Stimulated activated CD4-positive, alpha-beta T cell treated with anti-CD3 and anti-CD28 coated beads, Interleukin-12 subunit alpha, Interleukin-12 subunit beta, amount 100 ng/mL, for 24 hours (primary cell): ENCODE data around the gene RAB11FIP3.
A peak's percentile ranks its signal among the peaks of the same experiment; 100 is the strongest.
"Not testable (repeated sequence)": the region's sequence is repeated elsewhere in the genome, so short reads cannot be mapped to it uniquely, and the experiment has no call there.

ENCODE experiments used
- DNase-seq, 2 experiments: peaks; one replicate each; pipeline ENCODE4 v3.0.0-alpha.2; 2020; ENCODE audit warnings: low read depth in 2 of 2

Gene RAB11FIP3

DNA sequence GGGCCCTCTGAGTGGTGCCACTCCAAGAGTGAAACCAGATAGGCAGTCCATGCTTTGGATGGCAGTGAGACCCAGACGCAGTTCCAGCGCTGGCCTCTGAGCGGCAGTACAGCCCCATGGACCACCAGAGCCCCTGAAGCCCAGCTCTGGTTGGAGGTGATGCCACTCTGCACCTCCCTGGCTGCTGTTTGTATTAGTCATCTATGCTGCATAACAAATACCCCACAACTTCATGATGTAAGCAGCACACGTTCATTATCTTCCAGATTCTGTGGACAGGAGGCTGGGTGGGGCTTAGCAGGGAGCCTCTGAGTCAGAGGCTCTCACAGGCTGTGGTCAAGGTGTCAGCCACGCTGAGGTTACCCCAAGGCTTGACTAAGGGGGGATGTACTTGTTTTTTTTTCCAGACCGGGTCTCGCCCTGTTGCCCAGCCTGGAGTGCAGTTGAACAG, 33.5 kb upstream of the RAB11FIP3 start:
- DNase-seq, result peak; percentile 59 to 77

DNA sequence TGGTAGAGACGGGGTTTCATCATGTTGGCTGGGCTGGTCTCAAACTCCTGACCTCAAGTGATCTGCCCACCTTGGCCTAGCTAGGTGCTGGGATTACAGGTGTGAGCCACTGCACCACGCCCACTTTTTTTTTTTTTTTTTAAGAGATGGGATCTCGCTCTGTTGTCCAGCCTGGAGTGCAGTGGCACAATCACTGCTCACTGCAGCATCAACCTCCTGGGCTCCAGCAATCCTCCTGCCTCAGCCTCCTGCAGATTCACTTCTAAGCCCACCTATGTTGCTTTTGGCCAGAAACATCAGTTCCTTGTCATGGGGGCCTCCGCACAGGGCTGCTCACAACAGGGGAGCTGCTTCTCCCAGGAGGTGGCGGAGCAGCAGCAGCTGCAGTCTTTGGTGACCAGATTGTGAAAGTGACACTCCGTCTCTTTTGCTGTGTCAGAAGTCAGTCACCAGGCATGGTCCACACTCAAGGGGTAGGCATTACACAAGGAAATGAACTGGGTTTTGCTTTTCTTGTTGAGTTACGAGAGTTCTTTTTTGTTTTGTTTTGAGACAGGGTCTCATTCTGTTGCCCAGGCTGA, 32.9 kb upstream of the RAB11FIP3 start:
- no peak for DNase-seq

DNA sequence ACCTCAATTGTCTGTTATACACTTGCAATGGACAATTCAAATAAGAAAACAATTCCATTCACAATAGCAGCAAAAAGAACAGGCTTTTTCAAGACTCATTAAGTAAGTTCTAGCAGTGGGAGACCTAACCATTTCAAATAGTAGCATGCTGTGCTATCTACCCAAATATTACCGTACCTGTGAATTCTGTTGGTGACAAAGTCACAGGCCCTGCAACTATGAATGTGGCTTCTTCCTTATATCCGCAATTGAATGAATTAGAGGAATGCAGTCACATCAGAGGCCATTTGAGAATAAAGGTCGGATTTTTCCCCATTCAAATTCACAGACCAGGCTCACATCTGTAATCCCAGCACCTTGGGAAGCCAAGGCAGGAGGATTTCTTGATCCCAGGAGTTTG, 29.2 kb upstream of the RAB11FIP3 start:
- no peak for DNase-seq

DNA sequence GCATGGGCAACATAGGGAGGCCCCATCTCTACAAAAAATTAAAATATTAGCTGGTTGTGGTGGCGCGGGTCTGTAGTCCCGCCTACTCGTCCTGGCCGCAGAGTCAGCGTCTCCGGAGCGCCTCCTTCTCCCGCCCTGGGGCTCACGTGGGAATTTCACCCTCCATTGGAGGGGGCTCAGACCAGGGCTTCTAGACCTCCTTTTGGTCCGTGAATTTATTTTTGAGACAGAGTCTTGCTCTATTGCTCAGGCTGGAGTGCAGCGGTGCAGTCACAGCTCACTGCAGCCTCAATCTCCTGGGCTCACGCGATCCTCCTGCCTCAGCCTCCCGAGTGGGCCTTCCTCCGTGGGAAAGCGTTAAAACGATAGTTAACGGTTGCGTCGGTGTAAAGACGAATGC, 28.8 kb upstream of the RAB11FIP3 start:
- DNase-seq, result no peak

DNA sequence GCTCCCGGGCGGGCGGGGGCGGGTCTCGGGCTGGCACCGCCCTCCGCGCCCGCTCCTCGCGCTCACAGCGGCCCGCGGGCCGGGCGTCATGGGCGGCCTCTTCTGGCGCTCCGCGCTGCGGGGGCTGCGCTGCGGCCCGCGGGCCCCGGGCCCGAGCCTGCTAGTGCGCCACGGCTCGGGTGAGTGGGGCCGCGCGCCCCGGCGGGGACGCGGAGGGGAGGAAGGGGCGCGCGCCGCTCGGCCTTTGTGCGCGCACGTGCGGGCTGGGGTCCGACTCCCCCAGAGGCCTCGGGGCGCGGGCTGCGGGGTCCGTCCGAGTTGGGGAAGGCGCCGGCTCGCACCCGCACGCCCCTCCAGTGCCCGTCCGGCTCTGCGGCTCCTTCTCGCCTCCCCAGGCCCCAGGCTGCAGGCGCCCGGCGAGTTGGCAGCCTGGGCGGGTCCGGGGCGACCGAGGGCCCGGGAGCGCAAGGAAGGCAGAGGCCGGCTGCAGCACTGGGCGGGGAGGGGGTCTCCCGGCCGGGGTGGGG, 28.3 kb upstream of the RAB11FIP3 start, which contains the start of gene NME4:
Gene NME4 (plus strand): TSS at position 65 of the 527 bp plus-strand sequence. CDS start 24 bp downstream, at position 89.
- no peak for DNase-seq

DNA sequence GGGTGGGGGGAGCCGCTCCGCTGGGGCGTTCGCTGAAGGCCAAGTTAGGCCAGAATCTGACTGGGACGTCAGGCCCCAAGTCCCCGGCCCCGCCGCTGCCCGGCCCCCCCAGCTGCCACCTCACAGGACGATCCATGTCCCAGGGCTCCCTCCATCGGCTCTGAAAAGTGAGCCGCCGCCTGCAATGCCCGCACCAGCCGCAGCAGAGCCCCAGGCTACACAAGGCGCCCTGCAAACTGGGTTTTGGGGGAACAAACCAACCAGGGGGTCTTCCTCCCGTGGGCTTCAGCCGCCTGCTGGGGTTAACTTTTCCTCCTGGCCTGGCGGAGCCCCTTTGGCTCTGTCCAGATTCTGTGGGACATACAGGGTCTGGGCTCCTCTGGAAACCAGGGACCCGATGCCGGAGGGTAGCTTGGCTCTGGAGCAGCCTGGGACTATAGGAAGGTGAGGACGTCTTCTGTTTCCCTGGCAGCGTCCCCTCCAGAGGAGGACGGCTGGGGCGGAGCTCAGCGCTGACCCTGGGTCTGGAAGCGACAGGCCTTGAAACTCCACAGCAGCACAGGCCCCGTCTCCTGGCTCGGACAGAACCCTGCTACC, 27.6 kb upstream of the RAB11FIP3 start:
- DNase-seq, result no peak

DNA sequence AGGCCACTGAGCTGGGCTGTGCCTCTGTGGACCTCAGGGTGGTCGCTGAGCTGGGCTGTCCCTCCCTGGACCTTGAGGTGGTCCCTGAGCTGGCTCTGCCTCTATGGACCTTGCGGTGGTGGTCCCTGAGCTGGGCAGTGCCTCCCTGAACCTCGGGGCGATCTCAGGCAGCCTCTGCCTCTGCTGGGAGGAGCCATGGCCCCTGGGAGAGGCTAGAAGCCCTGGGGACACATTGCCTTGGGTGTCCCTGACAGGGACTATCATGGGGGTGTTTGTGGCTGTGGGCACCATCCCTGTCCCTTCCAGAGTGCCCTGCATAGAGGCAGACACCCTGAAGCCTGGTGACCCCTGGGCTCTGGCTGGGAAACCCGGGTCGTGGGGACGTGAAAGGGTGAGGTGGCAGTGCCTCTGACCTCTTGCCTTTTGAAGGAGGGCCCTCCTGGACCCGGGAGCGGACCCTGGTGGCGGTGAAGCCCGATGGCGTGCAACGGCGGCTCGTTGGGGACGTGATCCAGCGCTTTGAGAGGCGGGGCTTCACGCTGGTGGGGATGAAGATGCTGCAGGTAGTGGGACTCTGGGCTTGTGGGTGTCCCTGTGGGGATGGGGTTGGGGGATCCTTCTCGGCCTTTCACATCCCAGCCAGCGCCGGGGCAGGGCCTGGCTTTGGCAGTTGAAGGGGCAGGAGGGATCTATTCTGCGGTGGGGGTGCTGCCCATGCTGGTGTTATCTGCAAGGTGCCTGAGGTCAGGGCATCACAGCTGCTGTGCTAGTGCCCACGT, 26.7 kb upstream of the RAB11FIP3 start:
- DNase-seq, result no peak

DNA sequence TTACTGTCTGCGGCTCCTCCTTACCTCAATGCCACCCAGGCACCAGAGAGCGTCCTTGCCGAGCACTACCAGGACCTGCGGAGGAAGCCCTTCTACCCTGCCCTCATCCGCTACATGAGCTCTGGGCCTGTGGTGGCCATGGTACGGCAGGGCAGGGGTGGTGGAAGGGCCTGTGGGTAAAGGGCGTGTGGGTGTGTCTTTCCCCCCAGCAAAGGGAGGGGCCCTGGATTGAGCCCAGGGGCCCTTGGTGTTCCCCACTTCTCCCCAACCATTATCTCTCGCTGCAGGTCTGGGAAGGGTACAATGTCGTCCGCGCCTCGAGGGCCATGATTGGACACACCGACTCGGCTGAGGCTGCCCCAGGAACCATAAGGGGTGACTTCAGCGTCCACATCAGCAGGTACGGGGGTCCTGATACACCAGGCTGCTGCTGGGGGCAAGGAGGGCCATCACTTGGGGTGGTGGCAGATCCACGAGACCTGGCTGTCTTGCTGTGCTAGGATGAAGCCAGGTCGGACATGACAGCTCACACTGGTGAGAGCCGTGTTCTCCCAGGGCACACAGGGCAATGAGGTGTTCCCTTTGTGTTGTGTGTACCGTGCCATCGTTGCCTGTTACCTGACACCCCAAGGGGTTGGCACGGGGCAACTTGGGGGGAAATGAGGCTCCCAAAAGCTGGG, 26.0 kb upstream of the RAB11FIP3 start:
- DNase-seq, result no peak

DNA sequence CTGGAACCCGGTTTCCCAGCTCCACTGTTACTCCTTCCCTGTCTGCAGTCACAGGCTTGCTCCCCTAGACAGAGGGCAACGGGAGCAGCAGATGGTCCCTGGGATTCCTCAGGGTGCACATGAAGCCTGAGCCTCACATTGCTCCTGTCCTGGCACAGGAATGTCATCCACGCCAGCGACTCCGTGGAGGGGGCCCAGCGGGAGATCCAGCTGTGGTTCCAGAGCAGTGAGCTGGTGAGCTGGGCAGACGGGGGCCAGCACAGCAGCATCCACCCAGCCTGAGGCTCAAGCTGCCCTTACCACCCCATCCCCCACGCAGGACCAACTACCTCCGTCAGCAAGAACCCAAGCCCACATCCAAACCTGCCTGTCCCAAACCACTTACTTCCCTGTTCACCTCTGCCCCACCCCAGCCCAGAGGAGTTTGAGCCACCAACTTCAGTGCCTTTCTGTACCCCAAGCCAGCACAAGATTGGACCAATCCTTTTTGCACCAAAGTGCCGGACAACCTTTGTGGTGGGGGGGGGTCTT, 25.3 kb upstream of the RAB11FIP3 start:
- DNase-seq, result no peak

DNA sequence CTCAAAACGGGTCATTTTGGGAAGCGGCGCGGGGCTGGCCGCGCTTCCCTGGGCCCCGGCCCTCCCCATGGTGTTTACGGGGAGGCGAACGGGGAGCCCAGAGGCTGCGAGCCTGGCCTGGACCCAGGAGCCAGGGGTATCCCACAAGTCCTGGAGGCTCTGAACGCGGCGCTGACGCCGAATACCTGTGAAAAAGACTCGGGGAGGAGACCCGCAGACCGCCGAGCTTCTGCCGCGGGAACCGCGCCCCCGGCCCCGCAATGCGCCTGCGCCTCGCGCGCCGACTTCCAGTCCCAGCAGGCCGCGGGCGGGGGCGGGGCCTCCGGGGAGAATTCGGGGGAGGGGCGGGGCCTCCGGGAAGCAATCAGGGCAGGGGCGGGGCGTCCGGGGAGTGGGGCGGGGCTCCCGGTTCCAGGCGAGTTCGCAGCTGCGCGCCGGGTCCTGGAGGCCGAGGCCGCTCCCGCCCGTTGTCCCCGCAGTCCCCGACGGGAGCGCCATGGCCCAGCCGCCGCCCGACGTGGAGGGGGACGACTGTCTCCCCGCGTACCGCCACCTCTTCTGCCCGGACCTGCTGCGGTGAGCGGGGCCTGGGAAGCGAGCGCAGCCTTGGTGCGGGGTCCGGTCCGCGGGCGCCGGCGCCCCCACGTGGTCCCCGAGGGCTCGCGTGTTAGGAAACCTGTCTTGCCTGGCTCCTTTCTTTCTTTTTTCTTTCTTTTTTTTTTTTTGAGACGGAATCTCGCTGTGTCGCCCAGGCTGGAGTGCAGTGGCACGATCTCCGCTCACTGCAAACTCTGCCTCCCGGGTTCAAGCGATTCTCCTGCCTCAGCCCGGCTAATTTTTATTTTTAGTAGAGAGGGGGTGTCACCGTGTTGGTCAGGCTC, 23.7 kb upstream of the RAB11FIP3 start, which contains the start of gene DECR2:
Gene DECR2 (plus strand): TSS at position 418 of the 881 bp plus-strand sequence. CDS start 79 bp downstream, at position 497.
- DNase-seq, result peak; percentile 96 to 100

DNA sequence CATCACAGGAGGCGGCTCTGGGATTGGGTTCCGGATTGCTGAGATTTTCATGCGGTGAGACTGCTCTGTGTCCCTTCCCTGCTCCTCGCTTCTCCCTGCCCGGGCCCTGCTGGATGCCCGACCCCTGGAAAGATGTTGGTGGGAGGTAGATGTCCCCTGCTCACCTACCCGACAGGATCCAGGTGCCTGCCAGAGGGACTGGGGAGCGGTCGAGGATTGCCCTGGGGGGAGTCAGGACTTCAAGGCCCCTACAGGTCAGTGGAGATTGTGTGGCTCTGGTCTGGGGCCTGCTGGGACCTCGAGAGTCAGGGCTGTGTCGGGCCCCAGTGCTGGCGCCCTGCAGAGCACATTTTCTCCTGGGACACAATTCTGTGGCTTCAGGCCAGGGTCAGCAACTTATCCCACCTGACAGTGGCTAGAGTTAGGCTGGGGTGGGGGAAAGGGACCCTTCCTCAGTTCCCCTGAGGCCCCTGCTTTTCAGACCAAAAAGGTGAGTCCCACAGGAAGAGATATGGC, 20.4 kb upstream of the RAB11FIP3 start:
- DNase-seq, result no peak

DNA sequence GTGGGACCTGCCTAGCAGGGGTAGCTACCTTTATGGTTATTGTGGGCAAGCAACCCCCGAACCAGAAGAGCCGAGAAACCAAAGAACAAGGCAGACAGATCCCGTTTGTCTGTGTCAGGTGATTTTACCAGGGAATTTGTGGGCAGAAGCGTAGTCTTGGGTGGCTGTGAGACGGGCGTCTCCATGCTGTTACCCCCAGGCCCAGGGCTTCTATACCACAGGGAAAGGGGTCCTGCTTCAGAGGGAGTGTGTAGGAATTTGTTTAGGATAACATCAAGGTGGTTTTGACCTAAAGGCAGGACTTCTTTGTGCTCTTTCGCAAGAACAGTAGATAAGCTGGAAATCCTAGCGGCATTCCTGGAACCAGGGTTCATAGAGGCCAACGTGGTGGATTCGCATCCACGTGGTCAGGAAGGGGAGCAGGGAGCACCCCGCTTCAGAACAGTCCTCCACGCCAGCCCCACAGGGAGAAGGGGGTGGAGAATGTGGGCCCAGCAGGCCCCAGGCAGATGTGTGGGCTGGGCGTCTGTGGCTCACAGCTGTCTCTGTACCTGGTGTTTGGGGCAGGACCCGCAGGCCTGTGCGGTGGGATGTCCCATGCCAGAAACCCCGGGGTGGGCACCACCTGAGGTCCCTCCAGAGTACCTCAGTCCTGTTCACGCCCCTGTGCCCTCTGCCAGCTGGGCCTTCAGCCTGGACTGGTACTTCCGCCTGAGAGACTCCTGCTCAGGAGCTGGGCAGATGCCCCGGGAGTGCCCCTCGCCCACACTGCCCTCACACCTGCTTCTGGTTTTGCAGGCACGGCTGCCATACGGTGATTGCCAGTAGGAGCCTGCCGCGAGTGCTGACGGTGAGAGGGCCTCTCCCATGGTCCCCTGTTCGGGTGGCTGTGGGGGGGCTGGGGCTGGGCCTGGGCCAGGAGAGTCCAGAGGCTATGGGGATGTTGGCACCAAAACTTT, 19.6 kb upstream of the RAB11FIP3 start:
- DNase-seq, result no peak

DNA sequence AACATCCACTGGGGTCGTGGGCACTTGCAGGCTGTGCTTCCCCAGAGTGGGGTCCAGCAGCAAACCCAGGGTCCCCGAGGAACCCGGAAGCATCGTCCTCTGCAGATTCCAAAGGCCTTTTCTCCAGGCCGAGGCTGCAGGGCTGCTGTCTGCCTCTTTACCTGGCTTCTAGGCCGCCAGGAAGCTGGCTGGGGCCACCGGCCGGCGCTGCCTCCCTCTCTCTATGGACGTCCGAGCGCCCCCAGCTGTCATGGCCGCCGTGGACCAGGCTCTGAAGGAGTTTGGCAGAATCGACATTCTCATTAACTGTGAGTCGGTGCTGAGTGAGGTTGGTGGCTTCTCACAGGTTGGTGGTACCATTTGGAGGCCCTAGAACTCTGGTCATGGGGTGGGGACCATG, 18.2 kb upstream of the RAB11FIP3 start:
- no peak for DNase-seq

DNA sequence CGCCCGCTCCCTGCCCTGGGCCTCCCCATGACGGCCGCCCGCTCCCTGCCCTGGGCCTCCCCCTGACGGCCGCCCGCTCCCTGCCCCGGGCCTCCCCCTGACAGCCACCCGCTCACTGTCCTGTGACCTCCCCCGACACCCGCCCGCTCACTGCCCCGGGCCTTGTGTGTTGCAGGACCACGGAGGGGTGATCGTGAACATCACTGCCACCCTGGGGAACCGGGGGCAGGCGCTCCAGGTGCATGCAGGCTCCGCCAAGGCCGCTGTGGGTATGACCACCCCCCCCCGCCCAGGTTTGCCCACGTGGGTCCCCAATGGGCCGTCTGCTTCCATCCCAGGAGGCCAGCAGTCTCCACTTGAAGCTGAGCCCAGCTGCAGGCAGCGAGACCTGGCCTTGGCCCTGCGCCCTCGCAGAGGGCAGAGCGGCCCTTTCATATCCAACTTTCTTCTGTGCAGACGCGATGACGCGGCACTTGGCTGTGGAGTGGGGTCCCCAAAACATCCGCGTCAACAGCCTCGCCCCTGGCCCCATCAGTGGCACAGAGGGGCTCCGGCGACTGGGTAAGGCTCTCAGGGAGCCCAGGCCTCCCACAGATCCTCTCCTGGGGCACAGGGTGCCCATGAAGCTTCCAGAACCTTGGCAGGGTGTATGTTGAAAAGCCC, 14.8 kb upstream of the RAB11FIP3 start:
- DNase-seq, result no peak

DNA sequence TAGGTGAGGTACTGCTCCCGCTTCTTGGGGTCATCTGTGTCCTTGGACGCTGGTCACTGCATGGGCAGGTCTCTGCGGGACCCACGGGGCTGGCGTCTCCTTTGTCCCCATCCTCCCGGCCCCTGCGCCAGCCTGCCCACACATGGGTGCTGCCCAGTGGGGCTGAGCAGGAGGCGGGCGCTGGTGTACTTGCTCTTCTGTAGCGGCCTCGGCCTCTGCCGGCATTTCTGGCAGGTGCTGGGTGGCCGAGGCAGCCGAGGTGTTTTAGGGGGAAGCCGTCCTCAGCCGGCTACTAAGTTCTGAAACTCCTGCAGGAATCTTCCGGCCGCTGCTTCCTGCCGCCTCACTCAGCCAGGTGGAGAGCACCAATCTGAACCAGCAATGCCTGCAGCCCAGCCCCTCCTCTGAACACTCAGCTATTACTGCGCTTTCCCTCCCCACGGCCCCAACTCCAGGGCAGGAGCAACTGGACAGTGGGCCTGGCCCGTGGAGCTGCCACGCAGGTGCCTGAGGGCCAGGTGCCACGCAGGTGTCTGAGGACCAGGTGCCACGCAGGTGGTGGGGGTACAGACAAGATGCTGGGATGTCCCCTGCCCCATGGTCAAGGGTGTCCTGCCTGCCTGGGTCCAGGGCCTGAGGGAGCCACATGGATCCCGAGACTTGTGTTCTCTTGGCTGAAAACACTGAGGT, 13.7 kb upstream of the RAB11FIP3 start:
- DNase-seq, result no peak

DNA sequence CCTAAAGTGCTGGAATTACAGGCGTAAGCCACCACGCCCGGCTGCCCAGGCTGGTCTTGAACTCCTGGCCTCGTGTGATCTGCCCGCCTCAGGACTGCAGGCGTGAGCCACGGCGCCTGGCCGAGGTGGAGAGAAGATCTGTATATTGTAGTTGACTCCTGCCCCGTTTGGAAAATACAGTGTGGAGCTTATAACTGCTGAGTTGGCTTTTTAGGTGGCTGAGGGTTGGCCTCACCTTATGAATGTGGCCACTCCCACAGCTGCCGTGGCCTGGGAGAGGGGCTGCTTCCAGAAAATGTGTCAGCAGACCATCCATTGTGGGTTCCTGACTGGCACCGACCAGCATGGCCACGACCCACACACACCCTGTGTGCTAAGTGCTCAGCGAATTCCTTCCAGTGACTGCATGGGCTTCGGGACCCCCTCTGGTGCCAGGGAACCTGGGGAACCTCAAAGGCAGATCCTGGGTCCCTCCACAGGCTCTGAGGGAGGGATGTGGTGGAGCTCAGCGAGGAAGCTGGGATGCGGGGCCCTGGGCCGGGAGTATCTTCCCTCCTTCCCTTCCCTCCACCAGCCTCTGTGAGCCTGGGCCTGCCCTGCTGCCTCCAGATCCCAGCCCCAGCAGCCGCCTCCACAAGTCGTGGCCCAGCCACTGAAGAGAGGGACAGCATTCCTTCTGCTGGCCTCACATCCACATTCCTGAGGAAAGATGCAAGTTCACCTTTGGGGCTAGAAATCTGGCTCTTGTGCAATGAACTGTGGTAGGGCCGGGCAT, 10.9 kb upstream of the RAB11FIP3 start:
- DNase-seq, result no peak

DNA sequence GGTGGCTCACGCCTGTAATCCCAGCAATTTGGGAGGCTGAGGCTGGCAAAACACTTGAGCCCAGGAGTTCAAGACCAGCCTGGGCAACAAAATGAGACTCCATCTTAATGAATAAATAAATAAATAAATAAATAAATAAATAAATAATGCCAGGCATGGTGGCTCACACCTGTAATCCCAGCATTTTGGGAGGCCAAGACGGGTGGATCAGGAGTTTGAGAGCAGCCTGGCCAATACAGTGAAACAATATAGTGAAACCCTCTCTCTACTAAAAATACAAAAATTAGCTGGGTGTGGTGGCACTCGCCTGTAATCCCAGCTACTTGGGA, 10.3 kb upstream of the RAB11FIP3 start:
- DNase-seq, result not testable (repeated sequence)
